Testis (tissue), 3 donors: ENCODE results near the gene NTMT1. TPM values are rescaled to one million over a fixed set of nuclear protein-coding genes. Genes with fewer than 3 reads are reported as not detected.

Source experiments
- DNase-seq: peaks from one replicate; pipeline ENCODE4 v3.0.0-alpha.2; 2019
- H3K27ac ChIP-seq, 2 donors: fragments of 200-600 bp; sonication (generic); one replicate each; pipeline ENCODE4 v1.5.1; 2019
- H3K27me3 ChIP-seq: fragments of 200-600 bp; sonication (generic); one replicate; pipeline ENCODE4 v1.5.1; 2019
- H3K36me3 ChIP-seq: fragments of 200-600 bp; sonication (generic); one replicate; pipeline ENCODE4 v1.5.1; 2017; ENCODE audit warnings: low read depth; ENCODE audit errors: missing control alignments
- H3K4me1 ChIP-seq: fragments of 200-600 bp; sonication (generic); one replicate; pipeline ENCODE4 v1.5.1; 2019
- H3K4me3 ChIP-seq, 2 donors: fragments of 200-600 bp; sonication (generic); one replicate each; pipeline ENCODE4 v1.5.1; 2017 to 2019
- H3K9me3 ChIP-seq: fragments of 200-600 bp; sonication (generic); one replicate; pipeline ENCODE4 v1.5.1; 2017
- CTCF ChIP-seq, 3 experiments: fragments of 450-650 bp in 2 of 3; fragments of 200-600 bp in 1 of 3; sonication (generic) in 1 of 3; IDR thresholded peaks; one replicate each; pipeline ENCODE4 v1.5.1; 2016 to 2019; ENCODE audit warnings: antibody characterized with exemption in 3 of 3, mild to moderate bottlenecking in 2 of 3, moderate library complexity in 1 of 3
- POLR2A ChIP-seq: fragments of 450-650 bp; IDR thresholded peaks from one replicate; pipeline ENCODE4 v1.6.1; 2017; ENCODE audit warnings: antibody characterized with exemption, mild to moderate bottlenecking, moderate library complexity
- WGBS, 2 donors: methylation state at CpG; one replicate each; pipeline ENCODE4 v1.1.5; 2018; 5-methylcytosine and 5-hydroxymethylcytosine counted together
- intact Hi-C: fragments of 100-400 bp; cut with DNase I; formaldehyde crosslinking; loops from one replicate; pipeline ENCODE4 v1.15.1; 2023; ENCODE audit warnings: low total_unique reads
- polyA plus RNA-seq: library from polyadenylated mRNA; stranded (reverse); fragments of 350-450 nt; fragmentation: Illumina TruSeq; extraction: RNeasy Lipid Tissue Mini Kit (QIAGEN cat#74804); gene quantifications from one replicate; pipeline ENCODE4 v1.2.3, GENCODE V29; 2014; ENCODE audit warnings: low read depth, low replicate concordance; ENCODE audit not compliant: insufficient read depth
- total RNA-seq, 2 donors: library from RNA; depleted of rRNA; stranded (reverse); fragments of >200 nt; gene quantifications; one replicate each; pipeline ENCODE4 v1.2.3, GENCODE V29; 2016

The NTMT1 gene
- total and polyA plus RNA-seq, 3 donors from 2014 or later, result 71.8 to 189 (median 82.6) TPM

- Histone ChIP-seq H3K36me3 (no peaks in the 10 kb centered on the region), H3K27ac (peak overlapping the region; percentile 69 to 72), H3K9me3 (no peaks in the 10 kb centered on the region), H3K4me3 (no peak overlapping the region), H3K27me3 (no peaks in the 10 kb centered on the region), H3K4me1 (peaks cover 58% of the 10 kb centered on the region)
- TF ChIP-seq CTCF (IDR thresholded peaks at IDR 0.05) (no peak), POLR2A (no peak)
- DNase-seq, result peak; percentile 84
- intact Hi-C loops, result no loop called here
- WGBS, 2 donors, result 64 to 68% methylated on average over 8 of the region's 8 CpGs
These were observed 3.4 kb downstream of the NTMT1 start for GRCh38 chr9:129629251-129629820.

- WGBS, 2 donors, result 49 to 56% methylated on average over 18 to 21 of the region's 21 CpGs
- Histone ChIP-seq H3K9me3 (no peaks in the 10 kb centered on the region), H3K4me1 (peaks cover 58% of the 10 kb centered on the region), H3K36me3 (no peaks in the 10 kb centered on the region), H3K4me3 (no peak overlapping the region), H3K27me3 (no peaks in the 10 kb centered on the region), H3K27ac (peak overlapping the region; percentile 47 to 72)
- no peak for TF ChIP-seq CTCF (IDR thresholded peaks at IDR 0.05)
- TF ChIP-seq POLR2A, result no peak
- intact Hi-C loops, result no loop called here
- DNase-seq, result peak; percentile 88
These were observed 5.2 kb downstream of the NTMT1 start for GRCh38 chr9:129630967-129631673.

- Histone ChIP-seq H3K36me3 (no peaks in the 10 kb centered on the region), H3K27me3 (no peaks in the 10 kb centered on the region), H3K4me1 (peaks cover 58% of the 10 kb centered on the region), H3K9me3 (no peaks in the 10 kb centered on the region), H3K27ac (peak overlapping the region; percentile 47 to 51), H3K4me3 (no peak overlapping the region)
- no peak for DNase-seq
- TF ChIP-seq CTCF (IDR thresholded peaks at IDR 0.05) (no peak), POLR2A (no peak)
- 70 to 73% methylated on average over 16 to 19 of the region's 19 CpGs for WGBS, 2 donors
- intact Hi-C loops, result no loop called here
These were observed 5.7 kb downstream of the NTMT1 start for GRCh38 chr9:129631674-129632129.

GRCh38 chr9:129632460-129632859 is 6.5 kb downstream of the NTMT1 start:
- Histone ChIP-seq H3K27ac (peak overlapping the region; percentile 19 to 28), H3K4me1 (peaks cover 57% of the 10 kb centered on the region), H3K4me3 (no peak overlapping the region), H3K27me3 (no peaks in the 10 kb centered on the region), H3K36me3 (peaks cover 3% of the 10 kb centered on the region), H3K9me3 (no peaks in the 10 kb centered on the region)
- intact Hi-C loops, result no loop called here
- TF ChIP-seq POLR2A (no peak), CTCF (IDR thresholded peaks at IDR 0.05) (no peak)
- DNase-seq, result no peak
- WGBS, 2 donors, result 67 to 92% methylated on average over 4 to 13 of the region's 13 CpGs
